Activated naive CD4-positive, alpha-beta T cell treated with anti-CD3 and anti-CD28 coated beads, Interleukin-2, amount 10 ng/mL, durations not matched to agents 7 days and 5 days (primary cell): ENCODE measurements around the gene ULK4.
"Not testable (repeated sequence)": the region's sequence is repeated elsewhere in the genome, so short reads cannot be mapped to it uniquely, and the experiment has no call there.

Experiments
- CTCF ChIA-PET: fragments of 350-600 bp; sonication (Branson Sonifier 250); formaldehyde crosslinking; loops from one replicate; lab custom pipeline; 2021; ENCODE audit warnings: antibody characterized with exemption; lab: Charles Lee
- DNase-seq: peaks from one replicate; pipeline ENCODE4 v3.0.0-alpha.2; 2020
- H3K27ac Mint-ChIP-seq: one replicate; pipeline ENCODE4 v1.8.0; 2021; ENCODE audit warnings: mild to moderate bottlenecking, moderate library complexity, mixed read lengths
- H3K27me3 Mint-ChIP-seq: one replicate; pipeline ENCODE4 v1.8.0; 2021; ENCODE audit warnings: mild to moderate bottlenecking, mixed read lengths
- H3K36me3 Mint-ChIP-seq: one replicate; pipeline ENCODE4 v1.8.0; 2021; ENCODE audit warnings: mixed read lengths
- H3K4me1 Mint-ChIP-seq: one replicate; pipeline ENCODE4 v1.8.0; 2021; ENCODE audit warnings: mixed read lengths
- H3K4me3 Mint-ChIP-seq: one replicate; pipeline ENCODE4 v1.8.0; 2021; ENCODE audit warnings: mild to moderate bottlenecking, moderate library complexity, mixed read lengths
- H3K9me3 Mint-ChIP-seq: one replicate; pipeline ENCODE4 v1.8.0; 2021; ENCODE audit warnings: mixed read lengths

ULK4 gene

GRCh38 chr3:41690766-41691563 is 270.9 kb downstream of the ULK4 start:
- CTCF ChIA-PET = no interaction called here
- no peak overlapping the region for H3K4me3 Mint-ChIP-seq

GRCh38 chr3:41688595-41689380 is 273.1 kb downstream of the ULK4 start:
- CTCF ChIA-PET = no interaction called here

More at GRCh38 chr3:41690766-41691563, 270.9 kb downstream of the ULK4 start:
- H3K9me3 Mint-ChIP-seq = peaks cover 3% of the 10 kb centered on the region
- no peaks in the 10 kb centered on the region for H3K4me1 Mint-ChIP-seq
- no peak for DNase-seq
- no peaks in the 10 kb centered on the region for H3K36me3 Mint-ChIP-seq
- H3K27ac Mint-ChIP-seq = no peak overlapping the region
- no peaks in the 10 kb centered on the region for H3K27me3 Mint-ChIP-seq

DNA sequence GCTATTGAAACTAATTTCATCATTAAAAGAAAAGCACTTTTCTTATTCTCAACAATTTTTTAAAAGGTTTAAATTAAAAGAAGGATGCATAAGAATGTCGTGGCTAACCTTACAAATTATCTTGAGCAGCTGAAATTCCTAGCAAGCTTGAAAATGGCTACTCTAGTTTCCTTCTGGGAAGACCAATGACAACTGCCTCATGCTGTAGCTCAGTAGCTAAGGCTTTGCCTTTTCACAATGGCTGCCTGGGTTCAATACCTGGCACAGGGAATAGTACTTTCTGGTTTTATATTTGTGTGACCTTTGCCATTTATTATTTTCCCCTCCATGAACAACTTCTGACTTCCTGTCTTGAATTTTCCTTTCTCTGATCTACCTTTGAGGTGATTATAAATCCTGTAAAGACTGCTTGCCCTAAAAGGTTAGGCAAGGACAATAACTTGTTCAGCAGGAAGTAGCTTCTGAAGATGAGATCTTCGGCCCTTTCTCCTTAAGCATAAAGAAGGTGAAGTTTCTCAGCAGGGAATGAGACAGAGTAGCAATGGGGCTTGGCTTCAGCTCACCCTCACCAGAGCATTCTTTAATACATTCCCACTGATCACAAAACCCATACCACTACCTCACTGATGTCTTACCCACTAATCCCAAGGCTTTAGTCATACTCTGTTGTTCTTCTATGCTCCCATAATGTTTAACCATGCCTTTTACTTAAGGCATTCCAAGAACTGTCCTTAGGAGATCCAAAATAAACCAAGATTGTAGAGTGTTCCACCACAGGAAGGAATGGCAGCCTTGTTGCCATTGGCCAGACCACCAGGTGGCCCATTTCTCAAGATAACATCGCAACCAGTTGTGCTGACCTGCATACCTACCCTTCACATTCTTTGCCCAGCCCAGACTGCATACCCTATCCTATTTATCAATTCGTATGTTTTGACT is 276.8 kb downstream of the ULK4 start:
- Mint-ChIP-seq H3K27me3 (no peaks in the 10 kb centered on the region), H3K27ac (no peak overlapping the region), H3K36me3 (no peaks in the 10 kb centered on the region), H3K4me3 (no peak overlapping the region), H3K9me3 (no peaks in the 10 kb centered on the region), H3K4me1 (no peaks in the 10 kb centered on the region)
- CTCF ChIA-PET = no interaction called here
- no peak for DNase-seq

More at GRCh38 chr3:41688595-41689380, 273.1 kb downstream of the ULK4 start:
- DNase-seq = no peak
- Mint-ChIP-seq H3K27me3 (no peaks in the 10 kb centered on the region), H3K27ac (no peak overlapping the region), H3K36me3 (no peaks in the 10 kb centered on the region), H3K4me1 (no peaks in the 10 kb centered on the region), H3K4me3 (no peak overlapping the region), H3K9me3 (peaks cover 3% of the 10 kb centered on the region)

DNA sequence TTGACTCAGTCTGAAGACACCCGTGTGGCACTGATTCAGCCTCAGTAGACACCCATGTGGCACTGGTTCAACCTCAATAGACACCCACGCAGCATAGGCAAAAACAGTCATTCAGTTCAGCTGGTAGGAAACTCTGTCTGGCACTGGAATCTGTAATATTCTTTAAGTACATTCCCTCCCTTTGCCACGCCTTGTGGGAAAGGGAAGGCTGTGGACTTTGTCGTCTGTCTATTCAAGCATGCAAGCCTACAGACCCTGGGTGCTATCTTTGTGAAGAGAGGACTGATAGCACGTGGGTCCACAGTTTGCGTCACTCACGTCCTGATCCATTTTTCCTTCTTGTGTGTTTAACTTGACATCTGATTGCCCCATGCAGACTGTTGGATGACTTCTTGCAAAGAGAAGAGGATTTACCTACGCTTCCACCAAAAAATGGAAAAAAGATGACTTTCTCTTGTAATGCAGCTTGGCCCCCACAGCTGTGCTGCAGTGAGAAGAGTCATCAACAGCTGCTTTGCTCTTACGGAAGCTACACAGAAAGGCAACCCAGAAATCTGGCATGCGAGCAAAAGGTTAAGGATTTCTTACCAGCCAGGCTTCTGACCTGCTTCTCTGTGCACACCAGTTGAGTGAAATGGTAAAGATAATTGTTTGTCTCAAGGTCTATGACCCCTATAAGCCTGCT is 278.1 kb downstream of the ULK4 start:
- no peaks in the 10 kb centered on the region for H3K36me3 Mint-ChIP-seq
- no peaks in the 10 kb centered on the region for H3K27me3 Mint-ChIP-seq
- no peak for DNase-seq
- CTCF ChIA-PET = no interaction called here
- no peaks in the 10 kb centered on the region for H3K4me1 Mint-ChIP-seq
- H3K9me3 Mint-ChIP-seq = no peaks in the 10 kb centered on the region
- H3K27ac Mint-ChIP-seq = no peak overlapping the region
- no peak overlapping the region for H3K4me3 Mint-ChIP-seq

DNA sequence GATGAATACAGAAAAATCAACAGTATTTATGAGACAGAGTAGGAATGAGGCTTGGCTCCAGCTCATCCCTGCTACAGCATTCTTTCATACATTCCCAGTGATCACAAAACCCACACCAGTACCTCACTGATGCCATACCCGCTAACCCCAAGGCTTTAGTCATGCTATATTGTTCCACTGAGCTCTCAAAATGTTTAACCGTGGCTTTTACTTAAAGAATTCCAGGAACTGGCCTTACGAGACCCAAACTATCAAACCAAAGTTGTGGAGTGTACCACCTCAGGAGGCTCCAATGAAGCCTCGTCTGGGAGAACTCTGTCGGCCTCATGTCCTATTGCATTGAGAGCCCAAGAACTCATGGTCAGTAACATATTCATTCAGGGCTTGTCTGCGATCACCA is 278.9 kb downstream of the ULK4 start:
- Mint-ChIP-seq H3K4me3 (no peak overlapping the region), H3K4me1 (no peaks in the 10 kb centered on the region), H3K27me3 (no peaks in the 10 kb centered on the region), H3K36me3 (no peaks in the 10 kb centered on the region), H3K9me3 (no peaks in the 10 kb centered on the region), H3K27ac (no peak overlapping the region)
- DNase-seq = no peak
- CTCF ChIA-PET = interaction anchor here (0.6 kb wide), 1 partner anchor 488 kb away, joined by 3 read pairs; no protein-coding TSS in a partner anchor

GRCh38 chr3:41682382-41682781 is 279.5 kb downstream of the ULK4 start:
- CTCF ChIA-PET = no interaction called here
- Mint-ChIP-seq H3K36me3 (no peaks in the 10 kb centered on the region), H3K27me3 (no peaks in the 10 kb centered on the region), H3K4me1 (no peaks in the 10 kb centered on the region), H3K4me3 (no peak overlapping the region), H3K27ac (no peak overlapping the region), H3K9me3 (no peaks in the 10 kb centered on the region)
- DNase-seq = no peak

GRCh38 chr3:41681479-41681878 is 280.4 kb downstream of the ULK4 start:
- CTCF ChIA-PET = no interaction called here
- DNase-seq = no peak
- Mint-ChIP-seq H3K27ac (no peak overlapping the region), H3K9me3 (no peaks in the 10 kb centered on the region), H3K4me1 (no peaks in the 10 kb centered on the region), H3K4me3 (no peak overlapping the region), H3K36me3 (no peaks in the 10 kb centered on the region), H3K27me3 (no peaks in the 10 kb centered on the region)

DNA sequence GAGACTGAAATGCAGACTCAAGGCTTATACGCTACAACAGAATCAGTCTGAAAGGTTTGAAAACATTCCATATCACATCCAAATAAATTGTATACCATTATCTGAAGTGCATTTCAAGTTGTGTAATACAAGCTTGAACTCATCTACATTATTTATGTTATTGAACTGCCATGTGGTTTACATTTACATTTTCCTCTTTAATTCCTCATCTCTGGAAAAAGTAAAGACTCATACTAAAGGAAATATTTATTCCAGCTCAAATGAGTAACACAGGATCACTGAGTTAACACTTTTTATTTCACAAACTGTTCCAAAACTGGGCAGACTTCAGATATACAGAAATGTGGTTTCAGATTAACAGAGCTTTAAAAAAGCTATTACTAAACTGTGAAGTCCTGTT is 282.5 kb downstream of the ULK4 start:
- Mint-ChIP-seq H3K4me3 (no peak overlapping the region), H3K36me3 (no peaks in the 10 kb centered on the region), H3K27ac (no peak overlapping the region), H3K9me3 (no peaks in the 10 kb centered on the region), H3K4me1 (no peaks in the 10 kb centered on the region), H3K27me3 (no peaks in the 10 kb centered on the region)
- CTCF ChIA-PET = no interaction called here
- no peak for DNase-seq

- CTCF ChIA-PET, H3K27ac Mint-ChIP-seq: not testable (repeated sequence)
Measured at GRCh38 chr3:41675102-41675501, 286.8 kb downstream of the ULK4 start.

GRCh38 chr3:41674449-41674848 is 287.5 kb downstream of the ULK4 start:
- CTCF ChIA-PET = no interaction called here
- Mint-ChIP-seq H3K27ac (no peak overlapping the region), H3K27me3 (no peaks in the 10 kb centered on the region), H3K9me3 (no peaks in the 10 kb centered on the region), H3K4me3 (no peak overlapping the region), H3K36me3 (no peaks in the 10 kb centered on the region), H3K4me1 (no peaks in the 10 kb centered on the region)
- no peak for DNase-seq

More at GRCh38 chr3:41675102-41675501, 286.8 kb downstream of the ULK4 start:
- not testable (repeated sequence) for H3K36me3 Mint-ChIP-seq, H3K9me3 Mint-ChIP-seq, H3K27me3 Mint-ChIP-seq, H3K4me1 Mint-ChIP-seq, H3K4me3 Mint-ChIP-seq, DNase-seq

GRCh38 chr3:41673650-41674049 is 288.3 kb downstream of the ULK4 start:
- H3K9me3 Mint-ChIP-seq = no peaks in the 10 kb centered on the region
- H3K4me3 Mint-ChIP-seq = no peak overlapping the region
- no peak overlapping the region for H3K27ac Mint-ChIP-seq
- CTCF ChIA-PET = no interaction called here
- no peaks in the 10 kb centered on the region for H3K4me1 Mint-ChIP-seq
- no peak for DNase-seq
- no peaks in the 10 kb centered on the region for H3K27me3 Mint-ChIP-seq
- no peaks in the 10 kb centered on the region for H3K36me3 Mint-ChIP-seq

DNA sequence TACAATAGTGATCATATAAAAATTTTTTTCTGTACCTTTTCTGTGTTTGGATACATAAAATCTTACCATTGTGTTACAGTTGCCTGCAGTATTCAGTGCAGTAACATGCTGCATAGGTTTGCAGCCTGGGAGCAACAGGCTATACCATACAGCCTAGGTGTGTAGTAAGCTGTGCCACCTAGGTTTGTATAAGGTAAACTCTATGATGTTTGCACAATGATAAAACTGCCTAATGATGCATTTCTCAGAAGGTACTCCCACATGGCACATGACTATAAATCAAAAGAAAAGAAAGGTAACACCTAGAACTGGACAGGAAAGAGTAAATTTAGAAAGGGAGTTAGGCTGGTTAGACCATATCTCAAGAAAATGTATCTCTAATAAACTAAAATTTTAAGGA is 293.5 kb downstream of the ULK4 start:
- Mint-ChIP-seq H3K36me3 (peaks cover 5% of the 10 kb centered on the region), H3K9me3 (peaks cover 13% of the 10 kb centered on the region), H3K4me1 (no peaks in the 10 kb centered on the region), H3K27me3 (no peaks in the 10 kb centered on the region), H3K27ac (no peak overlapping the region), H3K4me3 (no peak overlapping the region)
- CTCF ChIA-PET = no interaction called here
- no peak for DNase-seq

- DNase-seq = no peak
- Mint-ChIP-seq H3K27me3 (no peaks in the 10 kb centered on the region), H3K4me1 (no peaks in the 10 kb centered on the region), H3K9me3 (peaks cover 11% of the 10 kb centered on the region), H3K4me3 (no peak overlapping the region), H3K27ac (no peak overlapping the region), H3K36me3 (peaks cover 5% of the 10 kb centered on the region)
- CTCF ChIA-PET = no interaction called here
Measured at GRCh38 chr3:41662288-41662687, 299.6 kb downstream of the ULK4 start.
